ENCODE measurements around the gene ZFYVE16.

DNA sequence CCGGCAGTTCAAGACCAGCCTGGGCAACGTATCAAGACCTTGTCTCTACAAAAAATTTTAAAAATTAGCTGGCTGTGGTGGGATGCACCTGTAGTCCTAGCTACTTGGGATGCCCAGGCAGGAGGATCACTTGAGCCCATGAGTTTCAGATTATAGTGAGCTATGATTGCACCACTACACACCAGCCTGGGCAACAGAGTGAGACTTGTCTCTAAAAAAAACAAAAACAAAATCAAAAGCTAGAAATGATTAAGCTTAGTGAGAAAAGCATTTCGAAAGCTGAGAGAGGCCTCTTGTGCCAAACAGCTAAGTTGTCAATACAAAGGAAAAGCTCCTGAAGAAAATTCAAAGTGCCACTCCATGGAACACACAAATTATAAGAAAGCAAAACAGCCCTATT, 84.9 kb downstream of the ZFYVE16 start:
- TF ChIP-seq EZH2 (IDR thresholded peaks at IDR 0.05; ENCODE audit: borderline replicate concordance, low read depth, low read length, poor library complexity, severe bottlenecking): no peak
- TF ChIP-seq CTCF (conservative IDR thresholded peaks at IDR 0.05; ENCODE audit: low read depth, low read length): no peak
